Measurements from ENCODE around the gene TMPRSS2. TPM values are rescaled to one million over a fixed set of nuclear protein-coding genes. Genes with fewer than 3 reads are reported as not detected.

Gene TMPRSS2
- total RNA-seq, 3 donors from 2014 or later: 0.24 to 0.33 (median 0.30) TPM

- peaks cover 7% of the 10 kb centered on the region for H3K4me1 Mint-ChIP-seq (ENCODE audit: low read depth)
- H3K9me3 Mint-ChIP-seq: peaks cover 8% of the 10 kb centered on the region
- no peaks in the 10 kb centered on the region for H3K27me3 Mint-ChIP-seq (ENCODE audit: low read depth)
- H3K4me3 Mint-ChIP-seq: no peak overlapping the region
- ATAC-seq (no peak), DNase-seq (no peak)
- peaks cover 68% of the 10 kb centered on the region for H3K36me3 Mint-ChIP-seq (ENCODE audit: insufficient read depth)
Observed at GRCh38 chr21:41439248-41439647, 68.7 kb downstream of the TMPRSS2 start.

DNA sequence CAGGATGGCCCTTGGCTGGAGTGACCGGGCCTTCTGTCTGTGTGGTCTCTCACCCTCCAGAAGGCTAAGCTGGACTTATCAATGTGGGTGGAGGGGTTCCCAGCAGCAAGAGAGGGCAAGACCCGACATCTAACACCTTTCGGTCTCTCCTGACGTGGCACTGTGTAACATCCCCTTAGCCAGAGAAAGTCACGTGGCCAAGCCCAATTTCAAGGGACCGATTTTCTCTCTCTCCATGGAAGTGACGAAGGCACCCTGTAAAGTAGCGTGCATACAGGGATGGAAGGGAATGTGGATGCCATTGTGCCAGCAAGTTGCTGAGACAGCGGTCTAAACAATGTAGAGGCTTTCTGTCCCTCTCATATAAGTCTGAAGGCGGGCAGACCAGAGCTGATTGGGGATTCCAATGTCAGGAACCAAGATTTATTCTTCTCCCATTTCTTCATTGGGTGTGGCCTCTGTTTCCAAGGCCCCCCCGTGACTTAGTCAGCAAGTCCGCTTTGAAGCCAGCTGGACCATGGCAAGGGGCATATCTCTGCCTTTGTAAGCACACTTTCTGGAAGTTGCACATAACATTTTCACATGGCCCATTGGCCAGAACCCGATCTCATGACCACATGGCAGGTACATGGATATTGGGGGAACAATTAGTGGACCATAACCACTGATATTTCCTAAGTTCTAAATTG lies 69.4 kb downstream of the TMPRSS2 start:
- Mint-ChIP-seq H3K36me3 (ENCODE audit: insufficient read depth) (peaks cover 72% of the 10 kb centered on the region), H3K4me1 (ENCODE audit: low read depth) (peaks cover 7% of the 10 kb centered on the region), H3K4me3 (no peak overlapping the region), H3K27me3 (ENCODE audit: low read depth) (no peaks in the 10 kb centered on the region), H3K9me3 (peaks cover 8% of the 10 kb centered on the region)
- ATAC-seq (no peak), DNase-seq (no peak)

- Mint-ChIP-seq H3K27me3 (ENCODE audit: low read depth) (no peaks in the 10 kb centered on the region), H3K36me3 (ENCODE audit: insufficient read depth) (peaks cover 71% of the 10 kb centered on the region), H3K9me3 (peaks cover 8% of the 10 kb centered on the region), H3K4me3 (no peak overlapping the region), H3K4me1 (ENCODE audit: low read depth) (peaks cover 14% of the 10 kb centered on the region)
- DNase-seq (no peak), ATAC-seq (no peak)
Observed at GRCh38 chr21:41437729-41438128, 70.2 kb downstream of the TMPRSS2 start.

DNA sequence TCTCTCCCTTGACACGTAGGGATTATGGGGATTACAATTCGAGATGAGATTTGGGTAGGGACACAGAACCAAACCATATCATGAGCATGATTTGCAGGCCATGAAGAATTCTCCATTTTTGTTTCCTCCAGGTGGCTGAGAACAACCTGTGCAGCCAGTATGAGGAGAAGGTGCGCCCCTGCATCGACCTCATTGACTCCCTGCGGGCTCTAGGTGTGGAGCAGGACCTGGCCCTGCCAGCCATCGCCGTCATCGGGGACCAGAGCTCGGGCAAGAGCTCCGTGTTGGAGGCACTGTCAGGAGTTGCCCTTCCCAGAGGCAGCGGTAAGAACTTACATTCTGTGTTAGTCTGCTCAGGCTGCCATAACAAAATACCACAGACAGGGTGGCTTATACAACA lies 72.3 kb downstream of the TMPRSS2 start:
- Mint-ChIP-seq H3K4me1 (ENCODE audit: low read depth) (peaks cover 18% of the 10 kb centered on the region), H3K27me3 (ENCODE audit: low read depth) (no peaks in the 10 kb centered on the region), H3K9me3 (peaks cover 8% of the 10 kb centered on the region), H3K36me3 (ENCODE audit: insufficient read depth) (peaks cover 70% of the 10 kb centered on the region), H3K4me3 (no peak overlapping the region)
- ATAC-seq (no peak), DNase-seq (no peak)

- DNase-seq: no peak
- peaks cover 72% of the 10 kb centered on the region for H3K36me3 Mint-ChIP-seq (ENCODE audit: insufficient read depth)
- H3K4me1 Mint-ChIP-seq (ENCODE audit: low read depth): peaks cover 28% of the 10 kb centered on the region
- ATAC-seq: no peak
- H3K4me3 Mint-ChIP-seq: no peak overlapping the region
- no peaks in the 10 kb centered on the region for H3K27me3 Mint-ChIP-seq (ENCODE audit: low read depth)
- peaks cover 8% of the 10 kb centered on the region for H3K9me3 Mint-ChIP-seq
Observed at GRCh38 chr21:41433566-41433965, 74.4 kb downstream of the TMPRSS2 start.

DNA sequence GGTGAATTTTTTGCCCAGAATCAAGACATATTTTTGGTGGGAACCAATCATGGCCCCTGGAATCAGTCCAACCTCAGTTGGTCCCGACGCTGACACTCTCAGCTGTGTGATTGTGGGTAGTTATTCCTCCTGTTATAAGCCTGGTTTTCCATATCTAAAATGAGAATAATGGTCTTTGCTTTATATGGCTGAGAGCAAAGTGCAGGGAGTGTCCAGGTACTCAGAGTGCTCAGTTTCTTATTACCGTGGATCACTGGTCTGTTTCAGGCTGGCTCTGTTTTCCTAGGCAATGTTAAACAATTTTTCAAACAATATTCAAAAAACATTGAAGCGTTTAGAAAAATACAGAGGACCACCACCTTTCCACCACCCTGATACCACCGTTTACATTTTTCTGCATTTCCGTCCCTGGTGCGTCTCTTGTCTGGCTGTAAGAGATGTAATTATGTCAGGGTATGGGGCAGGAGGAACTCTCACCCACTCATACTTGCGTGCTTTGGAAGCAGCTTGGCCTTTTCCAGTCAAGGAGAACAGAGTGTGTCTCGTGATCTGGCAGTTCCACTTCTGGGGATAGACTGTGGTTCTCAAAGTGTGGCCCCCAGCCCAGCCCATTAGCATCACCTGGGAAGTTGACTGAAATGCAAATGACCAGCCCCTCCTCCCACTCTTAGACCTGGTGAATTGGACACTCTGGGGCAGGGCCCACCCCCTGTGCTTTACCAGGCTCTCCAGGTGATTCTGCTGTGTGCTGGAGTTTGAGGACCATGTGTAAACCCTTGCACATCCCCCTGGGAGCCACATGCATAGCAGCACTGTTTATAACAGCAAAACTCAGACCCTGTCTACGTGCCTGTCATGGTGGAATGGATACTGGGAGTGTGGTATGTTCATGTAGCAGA lies 75.1 kb downstream of the TMPRSS2 start:
- DNase-seq (no peak), ATAC-seq (no peak)
- Mint-ChIP-seq H3K9me3 (peaks cover 8% of the 10 kb centered on the region), H3K4me1 (ENCODE audit: low read depth) (peaks cover 35% of the 10 kb centered on the region), H3K27me3 (ENCODE audit: low read depth) (no peaks in the 10 kb centered on the region), H3K36me3 (ENCODE audit: insufficient read depth) (peaks cover 67% of the 10 kb centered on the region), H3K4me3 (no peak overlapping the region)

DNA sequence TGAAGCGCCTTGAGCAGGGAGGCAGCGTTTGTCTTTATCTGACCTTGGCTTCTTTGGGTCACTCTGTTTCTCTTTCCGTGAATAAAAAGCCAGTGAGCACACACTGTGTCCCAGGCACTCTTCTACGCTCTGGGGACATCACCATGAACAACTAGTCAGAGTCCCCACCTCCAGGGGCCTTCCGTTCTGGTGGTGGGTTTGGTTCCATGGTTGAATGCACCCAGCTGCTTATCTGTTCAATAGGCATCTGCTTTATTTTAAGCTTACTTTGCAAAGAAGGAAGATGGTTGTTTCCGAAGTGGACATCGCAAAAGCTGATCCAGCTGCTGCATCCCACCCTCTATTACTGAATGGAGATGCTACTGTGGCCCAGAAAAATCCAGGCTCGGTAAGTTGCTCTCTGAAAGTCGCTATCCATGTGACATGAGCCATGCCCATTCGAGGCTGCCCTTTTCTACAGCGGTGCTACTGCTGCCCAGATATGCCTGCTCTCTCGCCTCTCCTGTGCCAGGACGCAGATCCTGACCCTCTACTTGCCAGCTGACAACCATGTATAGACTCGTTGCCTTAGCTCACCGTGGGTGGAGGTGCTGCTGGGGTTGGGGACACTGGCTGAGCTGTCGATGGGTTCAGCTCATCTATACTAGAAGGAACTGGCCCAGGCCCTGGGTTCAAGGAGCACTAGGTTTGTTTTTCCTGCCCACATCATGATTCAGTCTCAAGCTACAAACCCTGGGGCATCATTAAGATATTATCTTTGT lies 76.0 kb downstream of the TMPRSS2 start:
- no peak overlapping the region for H3K4me3 Mint-ChIP-seq

DNA sequence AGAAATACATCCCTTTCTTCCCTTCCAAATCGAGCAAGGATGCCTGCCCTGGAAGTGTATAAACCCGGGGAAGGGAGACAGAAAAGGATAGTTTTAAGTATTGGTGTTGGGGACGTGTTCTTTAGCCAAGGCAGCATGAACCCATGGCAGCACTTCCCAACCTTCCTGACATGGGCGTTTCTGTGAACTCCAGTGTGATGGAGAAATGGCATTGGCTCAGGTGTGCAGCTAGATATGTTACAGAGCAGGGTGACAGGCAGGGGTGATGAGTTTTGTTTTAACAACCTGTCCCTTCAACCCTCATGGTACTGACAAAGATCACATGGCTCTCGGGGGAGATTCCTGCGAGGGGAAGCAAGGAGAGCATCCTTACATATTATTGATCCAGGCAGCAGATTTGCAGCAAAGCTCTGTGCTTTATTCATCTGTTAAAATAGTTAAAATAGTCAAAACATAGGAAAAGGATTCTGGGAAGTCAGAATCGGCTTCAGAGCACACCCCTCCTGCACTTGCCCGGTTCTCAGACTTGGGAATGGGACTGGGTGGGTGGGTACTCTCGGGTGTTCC lies 78.0 kb downstream of the TMPRSS2 start:
- H3K36me3 Mint-ChIP-seq (ENCODE audit: insufficient read depth): peaks cover 45% of the 10 kb centered on the region
- H3K4me1 Mint-ChIP-seq (ENCODE audit: low read depth): peaks cover 51% of the 10 kb centered on the region
- H3K4me3 Mint-ChIP-seq: no peak overlapping the region
- no peak for DNase-seq
- ATAC-seq: no peak
- H3K9me3 Mint-ChIP-seq: peaks cover 7% of the 10 kb centered on the region
- no peaks in the 10 kb centered on the region for H3K27me3 Mint-ChIP-seq (ENCODE audit: low read depth)

More for the DNA sequence above, 76.0 kb downstream of the TMPRSS2 start:
- H3K36me3 Mint-ChIP-seq (ENCODE audit: insufficient read depth): peaks cover 62% of the 10 kb centered on the region
- ATAC-seq (no peak), DNase-seq (no peak)
- no peaks in the 10 kb centered on the region for H3K27me3 Mint-ChIP-seq (ENCODE audit: low read depth)
- peaks cover 44% of the 10 kb centered on the region for H3K4me1 Mint-ChIP-seq (ENCODE audit: low read depth)
- peaks cover 8% of the 10 kb centered on the region for H3K9me3 Mint-ChIP-seq

- no peak for ATAC-seq
- Mint-ChIP-seq H3K9me3 (peaks cover under 1% of the 10 kb centered on the region), H3K27me3 (ENCODE audit: low read depth) (no peaks in the 10 kb centered on the region), H3K4me1 (ENCODE audit: low read depth) (peaks cover 55% of the 10 kb centered on the region), H3K4me3 (no peak overlapping the region), H3K36me3 (ENCODE audit: insufficient read depth) (peaks cover 37% of the 10 kb centered on the region)
- DNase-seq: no peak
Observed at GRCh38 chr21:41429305-41429704, 78.7 kb downstream of the TMPRSS2 start.

GRCh38 chr21:41428847-41429246 lies 79.1 kb downstream of the TMPRSS2 start:
- Mint-ChIP-seq H3K9me3 (no peaks in the 10 kb centered on the region), H3K4me3 (no peak overlapping the region), H3K4me1 (ENCODE audit: low read depth) (peaks cover 57% of the 10 kb centered on the region), H3K27me3 (ENCODE audit: low read depth) (no peaks in the 10 kb centered on the region), H3K36me3 (ENCODE audit: insufficient read depth) (peaks cover 34% of the 10 kb centered on the region)
- no peak for DNase-seq
- ATAC-seq: no peak

DNA sequence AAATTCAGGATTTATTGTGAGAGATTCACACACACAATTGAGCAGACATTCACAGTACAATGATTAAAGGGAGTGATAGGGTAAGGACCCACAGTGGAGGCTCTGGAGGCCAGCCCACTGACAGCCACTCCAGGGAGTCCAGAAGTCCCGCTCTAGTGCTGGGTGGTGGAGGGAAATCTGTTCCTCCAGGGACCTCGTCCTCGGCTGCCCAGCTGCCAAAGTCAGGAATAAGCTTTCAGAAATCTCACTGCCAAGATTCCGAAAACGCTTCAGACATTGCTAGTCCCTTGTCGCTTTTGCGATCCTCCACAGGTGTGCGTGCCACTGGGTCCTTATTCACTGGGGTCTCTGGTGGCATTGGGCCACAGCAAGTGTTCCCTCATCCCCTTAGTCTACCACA lies 79.6 kb downstream of the TMPRSS2 start:
- Mint-ChIP-seq H3K27me3 (ENCODE audit: low read depth) (no peaks in the 10 kb centered on the region), H3K9me3 (no peaks in the 10 kb centered on the region), H3K4me3 (peak overlapping the region; percentile 94), H3K4me1 (ENCODE audit: low read depth) (peaks cover 61% of the 10 kb centered on the region), H3K36me3 (ENCODE audit: insufficient read depth) (peaks cover 30% of the 10 kb centered on the region)
- no peak for DNase-seq
- ATAC-seq: no peak

- peaks cover 62% of the 10 kb centered on the region for H3K4me1 Mint-ChIP-seq (ENCODE audit: low read depth)
- no peaks in the 10 kb centered on the region for H3K27me3 Mint-ChIP-seq (ENCODE audit: low read depth)
- peaks cover 23% of the 10 kb centered on the region for H3K36me3 Mint-ChIP-seq (ENCODE audit: insufficient read depth)
- H3K4me3 Mint-ChIP-seq: peak overlapping the region; percentile 94
- H3K9me3 Mint-ChIP-seq: no peaks in the 10 kb centered on the region
- no peak for DNase-seq
- ATAC-seq: no peak
Observed at GRCh38 chr21:41427556-41427955, 80.4 kb downstream of the TMPRSS2 start.

GRCh38 chr21:41426676-41427404 lies 81.1 kb downstream of the TMPRSS2 start:
- peaks cover 64% of the 10 kb centered on the region for H3K4me1 Mint-ChIP-seq (ENCODE audit: low read depth)
- no peaks in the 10 kb centered on the region for H3K9me3 Mint-ChIP-seq
- H3K36me3 Mint-ChIP-seq (ENCODE audit: insufficient read depth): peaks cover 16% of the 10 kb centered on the region
- H3K27me3 Mint-ChIP-seq (ENCODE audit: low read depth): no peaks in the 10 kb centered on the region
- peak overlapping the region; percentile 94 for H3K4me3 Mint-ChIP-seq
- ATAC-seq: peak in 1 of 2 donors; percentile 14
- DNase-seq: no peak

Data from activated T-cell treated with anti-CD3 and anti-CD28 coated beads, Interleukin-2, amount 50 U/mL, for 4 hours (primary cell).